ENCODE data around the gene SLAMF6.
"Not testable (repeated sequence)": the region's sequence is repeated elsewhere in the genome, so short reads cannot be mapped to it uniquely, and the experiment has no call there.

GRCh38 chr1:160562745-160563144 lies 39.7 kb upstream of the SLAMF6 start:
- not testable (repeated sequence) for TF ChIP-seq CTCF, EP300, POLR2A (IDR thresholded peaks at IDR 0.05)
